CD4-positive, alpha-beta T cell treated with Interleukin-21 for 1 hour (primary cell): ENCODE measurements around the gene MAP3K14.

ENCODE experiments used
- DNase-seq: peaks from one replicate; pipeline ENCODE4 v3.0.0-alpha.2; 2020

The MAP3K14 gene

DNA sequence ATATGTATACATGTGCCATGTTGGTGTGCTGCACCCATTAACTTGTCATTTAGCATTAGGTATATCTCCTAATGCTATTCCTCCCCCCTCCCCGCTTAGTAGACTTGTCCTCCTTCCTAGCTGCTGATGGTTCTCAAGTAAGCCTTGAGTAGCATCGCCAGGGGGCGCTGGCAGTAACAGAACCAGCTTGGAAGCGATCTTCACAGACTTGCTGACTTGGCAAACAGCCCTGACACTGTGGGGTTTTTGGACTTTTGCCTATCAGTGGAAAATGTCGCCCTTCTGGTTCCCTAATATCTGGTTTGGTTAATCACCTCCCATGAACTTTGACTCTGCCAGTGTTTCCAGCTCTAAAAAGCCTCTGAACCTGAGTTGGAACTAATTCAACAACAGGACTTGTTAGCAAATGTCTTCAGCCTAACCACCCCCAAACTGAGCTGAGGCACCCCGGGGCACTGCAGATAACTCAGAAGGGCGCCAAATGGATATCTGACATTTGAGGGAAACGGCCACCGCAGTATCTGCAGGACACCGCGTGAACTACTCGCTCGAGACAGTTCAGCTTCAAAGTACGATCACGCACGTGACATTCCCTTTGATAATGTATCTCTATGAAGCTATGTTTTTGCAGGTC lies 39.5 kb downstream of the MAP3K14 start:
- peak; percentile 90 for DNase-seq

DNA sequence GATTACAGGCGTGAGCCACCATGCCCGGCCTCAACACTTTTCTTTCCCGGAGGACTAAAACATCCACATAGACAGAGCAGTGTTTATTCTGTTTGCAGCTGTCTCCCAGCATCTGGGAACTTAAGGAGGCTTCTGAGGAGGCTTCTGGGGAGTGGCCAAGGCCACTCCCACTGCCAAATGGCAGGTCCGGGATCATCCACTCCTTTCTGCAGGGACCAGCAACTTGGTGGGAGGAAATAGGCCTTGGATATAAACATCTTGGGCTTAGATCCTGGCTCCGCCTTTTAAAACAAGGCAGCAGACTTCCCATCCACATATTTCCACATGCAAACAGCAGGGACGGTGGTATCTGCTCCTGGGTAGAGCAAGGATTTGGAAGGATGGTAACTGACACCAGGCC lies 40.8 kb downstream of the MAP3K14 start:
- no peak for DNase-seq

DNA sequence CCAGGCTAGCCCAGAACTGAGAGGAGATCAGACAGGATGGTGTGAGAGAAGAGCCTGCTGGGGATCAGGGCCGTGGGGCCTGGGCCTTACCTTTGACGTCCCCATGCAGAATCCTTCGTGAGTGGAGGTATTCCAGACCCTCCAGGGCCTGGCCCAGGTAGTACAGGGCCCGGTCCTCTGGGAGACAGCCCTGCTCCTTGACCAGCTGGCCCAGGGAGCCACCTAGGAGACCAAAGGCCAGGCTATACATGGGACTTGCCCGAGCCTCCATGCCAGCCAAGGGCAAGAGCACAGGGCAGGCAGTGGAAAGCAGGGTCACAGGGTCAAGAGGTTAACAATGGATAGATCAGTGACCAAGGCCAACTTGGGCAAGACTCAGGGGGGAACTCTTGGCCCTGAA lies 42.8 kb downstream of the MAP3K14 start:
- no peak for DNase-seq

DNA sequence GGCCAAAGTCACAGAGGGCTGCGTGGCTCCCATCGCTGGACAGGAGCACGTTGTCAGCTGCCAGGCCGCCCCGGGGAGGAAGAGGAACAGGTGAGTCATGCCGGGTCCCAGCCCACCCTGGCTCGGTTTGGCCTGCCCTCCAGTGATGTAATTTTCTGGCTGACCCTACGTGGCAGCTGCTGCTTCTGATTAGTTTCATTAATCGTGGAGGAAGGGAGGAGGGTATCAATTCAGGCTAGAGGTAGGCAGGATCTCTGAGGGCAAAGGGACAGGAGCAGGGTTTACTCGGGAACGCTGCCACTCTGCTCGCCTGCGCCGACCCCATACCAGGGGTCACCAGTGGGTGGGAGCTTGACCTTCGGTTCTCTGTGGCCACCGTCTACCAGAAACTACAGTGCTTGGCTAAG lies 43.3 kb downstream of the MAP3K14 start:
- DNase-seq, result no peak

DNA sequence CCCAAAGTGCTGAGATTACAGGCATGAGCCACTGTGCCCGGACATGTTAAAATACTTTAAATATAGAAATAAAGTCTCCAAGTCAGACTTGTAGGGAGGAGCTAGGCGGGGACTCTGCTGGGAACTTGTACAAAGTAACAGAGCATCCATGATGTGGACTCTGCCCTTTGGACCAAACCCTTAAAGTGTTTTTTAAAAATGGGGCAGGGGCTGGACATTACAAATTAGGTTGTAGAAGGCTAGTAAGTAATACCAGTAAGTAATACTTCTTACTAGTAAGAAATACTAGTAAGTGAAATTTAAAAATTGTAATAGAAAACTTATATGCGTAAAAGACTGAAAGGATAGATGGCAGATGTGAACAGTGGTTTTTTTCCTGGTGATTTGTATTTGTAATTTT lies 45.2 kb downstream of the MAP3K14 start:
- DNase-seq, result no peak

DNA sequence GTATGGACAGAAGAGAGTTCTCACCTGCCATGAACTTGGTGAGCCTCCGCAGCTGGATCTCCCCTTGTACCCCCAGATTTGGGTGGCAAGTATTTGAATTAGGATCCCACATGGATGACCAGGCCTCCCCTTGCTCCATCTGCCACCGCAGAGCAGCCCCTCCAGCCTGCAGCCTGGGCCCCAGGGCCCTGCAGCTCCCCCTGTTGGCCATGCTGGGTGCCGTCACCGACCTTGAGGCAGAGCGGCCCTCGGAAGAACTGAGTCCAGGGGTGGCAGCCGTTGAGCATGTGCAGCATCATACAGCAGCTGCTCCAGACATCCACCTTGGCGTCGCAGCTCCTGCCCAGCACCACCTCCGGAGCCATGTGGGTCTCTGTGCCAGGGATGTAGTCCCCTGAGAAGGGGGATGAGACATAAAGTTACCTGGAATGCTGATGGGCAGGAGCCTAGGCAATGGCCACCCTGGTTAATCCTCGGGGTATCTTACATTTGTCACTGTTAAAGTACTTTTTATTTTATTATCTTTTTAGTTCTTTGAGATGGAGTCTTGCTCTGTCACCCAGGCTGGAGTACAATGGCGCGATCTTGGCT lies 45.9 kb downstream of the MAP3K14 start:
- peak; percentile 55 for DNase-seq

DNA sequence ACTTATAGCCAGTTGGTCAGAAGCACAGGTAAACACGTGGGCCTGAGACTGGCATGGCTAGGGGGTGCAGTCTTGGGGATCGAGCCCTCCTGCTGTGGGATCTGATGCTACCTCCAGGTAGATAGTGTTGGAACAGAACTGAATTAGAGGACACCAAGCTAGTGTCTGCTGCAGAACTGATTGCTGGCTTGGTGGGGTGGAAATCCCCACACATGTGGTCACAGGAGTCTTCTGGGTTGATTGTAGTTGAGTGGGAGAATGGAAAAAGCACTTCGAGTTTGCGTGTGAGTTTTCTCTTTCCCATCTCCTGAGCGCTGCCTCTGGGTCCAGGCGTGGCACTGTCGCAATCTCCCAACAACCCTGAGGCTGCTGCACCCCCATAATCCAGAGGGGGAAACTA lies 46.9 kb downstream of the MAP3K14 start:
- DNase-seq, result no peak

DNA sequence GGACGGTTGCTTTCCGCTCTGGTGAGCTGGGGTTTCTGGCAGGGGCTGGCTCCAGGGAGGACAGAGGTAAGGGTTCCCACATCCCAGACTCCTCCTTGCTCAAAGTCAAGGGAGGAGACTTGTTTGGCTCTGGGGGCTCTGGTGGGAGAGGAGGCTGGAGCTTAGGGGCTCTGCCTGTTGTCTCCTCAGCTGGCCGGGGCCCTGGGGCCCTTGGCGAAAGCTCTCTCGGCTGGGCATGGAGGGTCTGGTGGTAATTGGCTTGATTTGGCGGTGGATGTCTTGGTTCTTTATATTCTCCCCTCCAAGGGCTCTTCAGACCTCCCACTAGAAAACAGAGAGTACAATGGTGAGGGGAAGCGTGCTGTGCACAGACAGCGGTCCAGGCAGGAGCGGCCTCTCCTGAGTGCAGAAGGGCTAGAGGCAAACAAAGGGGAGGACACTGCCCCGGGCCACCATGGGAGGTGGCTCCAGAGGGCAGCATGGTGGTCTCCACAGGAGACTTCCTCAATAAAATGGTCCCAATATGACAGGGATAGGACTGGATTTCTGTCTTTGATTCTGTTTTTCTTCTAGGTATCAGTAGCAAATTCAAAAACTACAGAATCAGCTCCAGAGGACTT lies 49.3 kb downstream of the MAP3K14 start:
- no peak for DNase-seq

DNA sequence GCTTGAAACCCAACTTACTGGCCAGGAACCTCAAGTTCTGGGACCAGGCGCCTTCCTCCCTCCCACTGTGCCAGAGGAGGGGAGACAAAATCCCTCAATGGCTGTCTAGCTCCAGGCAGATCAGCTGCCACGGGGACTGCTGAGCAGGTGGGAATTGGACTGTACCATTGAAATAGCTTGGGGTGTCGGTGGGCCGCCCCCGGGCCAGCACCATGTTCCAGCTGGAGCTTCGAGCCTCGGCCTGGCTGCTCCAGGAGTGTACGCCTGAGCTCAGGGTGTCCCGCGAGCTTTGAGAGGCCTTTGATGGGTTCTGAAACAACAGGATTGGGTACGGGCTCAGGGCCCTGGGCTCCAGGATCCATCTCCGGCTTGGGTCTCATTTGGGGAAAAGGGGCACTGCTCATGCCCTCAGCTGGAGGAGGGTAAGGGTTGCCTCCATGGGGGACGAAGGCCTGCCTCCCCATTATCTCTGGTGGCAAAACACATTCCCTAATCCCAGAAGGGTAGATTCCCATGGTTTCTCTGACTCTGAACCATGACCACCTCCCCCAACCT lies 50.4 kb downstream of the MAP3K14 start:
- no peak for DNase-seq

DNA sequence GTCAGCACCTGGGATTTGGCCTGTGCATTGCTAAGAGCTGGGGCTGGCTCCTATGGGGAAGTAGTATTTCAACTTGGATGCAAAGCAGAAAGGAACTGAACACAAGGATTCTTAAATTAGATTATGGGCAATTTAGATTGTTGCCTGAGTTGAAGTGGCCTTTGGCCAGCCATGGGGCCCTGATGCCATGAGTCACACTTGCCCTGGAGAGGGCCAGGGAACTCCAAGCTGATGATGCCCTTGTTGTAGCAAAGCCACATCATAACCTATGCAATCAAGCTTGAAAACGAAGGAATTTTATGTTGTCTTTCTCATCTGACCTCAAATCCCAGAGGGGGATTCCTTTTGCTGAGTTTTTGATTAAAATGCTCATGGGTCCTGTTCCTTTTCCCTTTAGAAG lies 51.0 kb downstream of the MAP3K14 start:
- DNase-seq, result no peak

DNA sequence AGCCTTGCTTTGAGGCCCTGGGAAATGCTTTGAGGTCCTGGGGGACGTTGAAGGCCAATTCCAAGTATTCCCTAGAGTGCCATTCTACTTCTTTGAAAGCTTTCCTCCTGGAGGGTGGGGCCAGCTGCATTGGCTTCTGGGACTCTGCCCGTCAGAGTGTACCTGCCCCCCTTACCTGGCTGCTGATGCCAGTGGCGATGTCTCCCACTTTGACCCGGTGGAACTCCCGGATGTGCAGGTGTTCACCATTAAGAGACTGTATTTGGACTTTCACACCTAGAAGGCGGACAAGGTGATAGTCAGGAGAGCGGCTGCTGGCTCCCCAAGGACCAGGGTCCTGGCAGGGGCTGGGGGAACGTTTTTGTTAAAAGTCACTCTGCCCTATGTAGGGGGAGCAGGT lies 51.8 kb downstream of the MAP3K14 start:
- DNase-seq, result no peak

DNA sequence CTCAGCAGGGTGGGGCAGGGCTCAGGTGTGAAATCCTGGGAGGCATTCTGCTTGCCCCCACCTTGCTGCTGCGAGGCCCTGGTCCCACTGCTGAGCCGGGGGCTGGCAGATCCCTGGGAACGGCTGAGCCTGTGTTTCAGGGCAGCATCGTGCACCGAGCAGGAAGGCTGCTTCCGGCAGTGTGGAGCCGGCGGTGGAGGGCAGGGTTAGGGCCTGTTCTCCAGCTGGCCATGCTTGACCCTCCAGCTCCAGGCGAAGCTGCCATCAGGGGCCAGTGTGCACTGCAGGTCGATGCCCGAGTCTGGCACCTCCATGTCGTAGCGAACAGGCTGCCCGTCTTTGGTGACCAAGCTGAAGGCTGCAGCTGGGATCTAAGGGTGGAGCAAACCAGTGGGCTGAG lies 52.4 kb downstream of the MAP3K14 start:
- DNase-seq, result no peak

DNA sequence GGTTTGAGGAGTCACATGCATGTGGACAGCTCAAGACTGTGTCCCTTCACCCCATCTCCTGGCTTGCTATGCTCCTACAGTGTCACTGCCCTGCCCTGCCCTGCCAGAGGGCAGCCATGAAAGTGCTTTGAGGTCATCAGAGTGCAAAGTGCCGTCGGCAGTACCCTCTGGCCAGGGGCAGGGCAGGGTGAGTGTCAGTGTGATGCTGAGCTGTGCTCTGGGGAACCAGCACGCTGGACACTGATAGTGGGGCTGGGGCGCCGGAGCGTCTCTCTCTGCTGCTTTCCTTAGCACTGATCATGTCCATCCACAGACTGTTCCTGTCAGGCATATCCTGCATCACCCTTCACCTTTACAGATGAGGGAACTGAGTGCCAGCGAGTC lies 53.4 kb downstream of the MAP3K14 start:
- no peak for DNase-seq

DNA sequence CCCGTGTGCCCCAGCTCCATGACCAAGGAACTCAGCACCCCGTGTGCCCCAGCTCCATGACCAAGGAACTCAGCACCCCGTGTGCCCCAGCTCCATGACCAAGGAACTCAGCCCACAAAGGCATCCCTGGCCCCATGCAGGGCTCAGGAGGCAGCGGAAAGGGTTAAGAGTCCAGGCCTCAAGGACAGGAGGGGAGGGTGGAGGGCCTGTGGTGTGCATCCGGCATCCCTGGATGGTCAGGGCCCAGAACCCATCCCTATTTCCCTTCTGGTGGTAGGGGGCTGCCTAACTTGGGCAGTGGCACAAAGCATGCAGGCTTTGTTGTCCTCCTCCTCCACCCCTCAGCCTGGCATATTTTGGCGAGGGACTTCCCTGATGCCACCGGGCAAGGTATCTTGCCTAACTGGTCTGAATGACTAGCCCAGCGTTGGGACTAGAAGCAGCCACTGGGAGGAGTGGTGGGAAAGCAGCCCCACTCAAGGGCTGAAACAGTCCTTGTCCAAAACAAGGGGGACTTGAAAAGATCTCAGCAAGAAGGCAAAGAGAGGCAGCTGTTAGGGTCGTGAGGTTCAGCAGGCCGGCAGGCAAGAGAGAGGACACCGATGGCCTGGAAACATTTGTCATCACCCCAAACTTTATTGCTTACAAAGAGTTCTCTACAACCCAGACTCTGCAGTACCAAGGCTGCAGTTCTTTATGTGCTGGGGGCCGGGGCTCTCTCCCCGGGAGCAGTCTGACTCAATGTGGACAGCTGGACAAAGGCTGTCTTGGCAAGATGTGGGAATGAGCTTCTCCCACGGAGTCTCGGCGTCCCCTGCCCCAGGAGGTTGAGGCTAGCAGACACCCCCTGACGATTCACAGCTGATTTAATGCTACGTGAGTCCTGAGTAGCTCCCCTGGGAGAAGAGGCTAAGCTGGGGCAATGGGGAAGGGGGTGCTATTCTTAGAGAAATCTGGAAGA lies 54.0 kb downstream of the MAP3K14 start:
- DNase-seq, result no peak

DNA sequence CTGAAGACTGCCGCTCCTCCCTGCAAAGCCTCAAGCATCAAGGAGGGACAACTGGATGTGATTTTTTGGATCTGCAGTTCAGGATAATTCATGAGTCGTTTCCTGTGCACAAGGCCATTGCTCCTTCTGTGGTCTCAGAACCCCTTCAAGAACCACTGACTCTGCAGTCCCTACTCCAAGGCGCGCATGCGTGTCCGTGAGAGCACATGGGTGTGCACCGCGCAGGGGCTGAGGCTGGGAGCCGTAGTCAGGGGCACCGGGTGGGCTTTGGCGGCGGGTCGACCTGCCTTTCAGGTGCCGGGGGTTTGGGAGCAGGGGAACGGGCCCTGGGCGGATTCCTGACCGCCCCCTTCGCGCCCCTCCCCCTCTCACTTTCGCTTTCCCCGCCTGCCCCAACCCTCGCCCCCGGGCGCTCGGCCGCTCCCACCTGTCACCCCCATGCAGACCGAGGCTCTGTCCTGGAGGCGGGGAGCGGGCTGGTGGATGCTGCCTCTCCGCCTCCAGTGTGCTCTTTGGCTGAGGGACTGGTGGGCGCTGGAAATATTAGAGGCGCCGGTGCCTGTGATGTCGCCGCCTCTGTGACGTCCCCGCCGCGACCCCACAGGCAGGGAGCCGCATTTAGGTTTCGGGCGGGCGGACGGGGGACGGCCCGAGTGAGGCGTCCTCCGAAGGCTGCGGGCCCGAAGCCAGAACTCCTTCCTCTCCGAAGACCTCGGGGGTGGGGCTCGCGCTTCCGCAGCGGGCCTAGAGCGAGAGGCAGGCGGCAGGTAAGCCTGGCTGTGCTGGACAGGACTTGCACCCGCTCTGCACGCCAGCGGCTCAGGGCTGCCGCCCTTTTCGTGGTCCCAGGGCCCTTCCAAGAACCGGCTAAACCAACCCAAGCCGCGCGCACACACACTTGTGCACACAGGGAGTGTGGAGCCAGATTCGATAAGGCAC lies 55.0 kb downstream of the MAP3K14 start, which contains the start of gene SPATA32:
Gene SPATA32 (minus strand): TSS at position 518 of the 939 bp plus-strand sequence. CDS start 78 bp downstream, at position 440.
- peak; percentile 62 for DNase-seq

DNA sequence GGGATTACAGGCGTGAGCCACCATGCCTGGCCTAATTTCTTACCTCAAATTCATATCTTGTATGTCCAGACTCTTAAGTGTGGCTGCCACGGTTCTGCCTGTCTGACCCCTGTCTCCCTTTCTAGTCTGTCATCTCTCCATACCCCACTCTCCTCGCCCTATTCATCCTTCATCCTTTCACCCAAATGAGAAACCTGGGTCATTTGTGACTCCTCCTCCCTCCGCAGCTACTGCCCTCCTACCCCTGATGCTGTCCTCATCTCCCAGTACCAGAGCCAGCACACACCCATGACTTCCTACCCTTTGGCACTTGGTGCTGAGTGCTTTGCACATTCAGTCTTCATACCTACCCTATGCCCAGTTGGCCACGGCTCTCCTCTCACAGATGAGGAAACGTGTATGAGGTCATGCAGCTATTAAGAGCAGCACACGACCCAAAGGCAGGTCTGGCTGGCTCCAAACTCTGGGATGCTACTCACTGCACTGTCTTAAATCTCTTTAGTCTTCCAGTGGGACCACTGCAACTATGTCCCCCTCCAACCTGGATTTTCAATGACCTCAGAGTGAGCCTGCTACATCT lies 56.5 kb downstream of the MAP3K14 start:
- no peak for DNase-seq

DNA sequence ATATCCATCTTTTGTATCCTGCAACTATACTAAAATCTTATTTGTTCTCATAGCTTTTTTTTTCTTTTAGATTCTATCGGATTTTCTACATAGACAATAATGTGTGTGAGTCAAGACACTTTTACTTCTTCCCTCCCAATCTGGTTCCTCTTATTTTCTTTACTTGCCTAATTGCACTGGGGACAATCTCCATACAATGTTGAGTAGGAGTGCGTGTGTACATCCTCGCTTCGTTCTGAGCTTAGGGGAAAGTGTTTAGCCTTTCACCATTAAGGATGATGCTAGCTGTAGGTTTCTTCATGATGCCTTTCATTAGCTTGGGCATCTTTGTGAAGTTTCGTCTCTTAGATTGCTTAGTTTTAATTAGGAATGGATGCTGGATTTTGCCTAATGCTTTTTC lies 57.8 kb downstream of the MAP3K14 start:
- no peak for DNase-seq

DNA sequence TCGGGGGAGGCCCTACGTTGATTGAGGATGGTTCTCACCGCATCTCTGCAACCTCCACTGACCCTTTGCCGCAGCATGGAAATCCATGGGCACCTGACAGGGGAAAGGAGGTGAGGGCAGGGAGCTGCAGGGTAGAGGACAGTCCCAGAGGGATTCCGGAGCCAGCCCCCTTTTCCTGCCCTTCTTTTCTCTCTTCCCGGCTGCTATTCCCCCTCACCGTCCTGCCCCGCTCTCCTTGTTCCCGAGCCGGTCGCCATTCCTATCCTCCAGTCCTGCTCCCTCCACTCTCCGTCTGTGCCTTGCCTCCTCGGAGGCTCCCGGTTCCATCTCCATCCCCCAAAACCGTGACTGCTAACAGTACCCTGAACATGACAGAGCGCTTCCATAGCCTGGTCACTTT lies 59.7 kb downstream of the MAP3K14 start:
- no peak for DNase-seq

DNA sequence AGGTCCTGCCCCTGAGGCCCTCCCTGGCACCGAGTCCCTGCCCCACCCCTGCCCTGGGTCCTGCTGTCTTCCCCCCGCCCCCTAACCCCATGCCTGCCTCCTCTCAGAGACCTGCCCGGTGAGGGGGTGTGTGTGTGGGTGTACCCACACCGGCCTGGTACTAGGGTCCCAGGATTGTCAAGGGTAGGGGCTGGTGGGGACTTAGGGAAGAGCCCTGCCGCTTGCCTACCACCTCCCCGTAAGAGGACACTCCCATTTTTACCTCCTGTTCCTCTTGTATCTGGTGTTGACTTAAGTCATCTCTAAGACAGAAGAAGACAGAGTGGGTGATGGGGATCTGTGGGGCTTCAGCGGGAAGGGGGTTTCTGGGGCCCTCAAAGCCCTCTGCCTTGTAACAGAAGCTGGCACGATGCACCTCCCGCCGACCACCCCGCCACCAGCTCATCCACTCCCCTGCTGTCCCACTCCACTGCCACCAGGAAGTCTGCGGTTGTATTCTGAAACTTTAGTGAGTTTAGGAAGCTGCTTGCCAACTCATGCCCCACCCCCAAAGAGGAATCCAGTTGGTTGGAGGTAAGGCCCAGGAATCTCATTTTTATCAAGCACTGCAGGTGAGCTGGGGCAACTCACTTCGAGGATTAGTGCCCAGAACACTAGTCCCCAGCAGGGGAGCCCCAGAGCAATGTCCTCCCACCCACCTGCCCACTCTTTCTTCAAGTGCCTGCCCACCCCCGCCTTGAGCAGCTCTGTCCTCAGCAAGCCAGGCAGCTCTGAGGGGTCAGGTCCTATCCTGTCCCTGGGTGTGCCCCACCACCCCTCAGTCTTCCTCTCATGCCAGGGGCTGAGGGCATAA lies 60.5 kb downstream of the MAP3K14 start:
- DNase-seq, result no peak

DNA sequence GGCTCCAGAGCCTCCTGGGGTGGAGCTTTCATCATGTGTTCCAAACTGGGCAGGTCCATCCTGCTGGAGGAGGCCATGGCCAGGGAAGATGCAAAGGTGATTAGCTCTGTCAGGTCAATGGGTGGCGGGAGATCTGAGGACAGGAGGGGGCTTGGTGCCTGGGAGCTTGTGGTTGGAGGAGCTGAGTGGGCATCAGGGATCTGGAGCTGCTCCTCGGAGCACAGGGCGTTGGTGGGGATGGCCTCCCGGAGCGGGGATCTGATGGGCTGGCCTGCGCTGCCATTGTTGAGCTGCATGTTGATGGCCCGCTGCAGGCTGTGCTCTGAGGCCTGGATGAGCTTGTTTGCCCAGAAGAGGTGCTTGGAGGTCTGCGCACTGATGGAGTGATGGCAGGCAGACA lies 61.5 kb downstream of the MAP3K14 start:
- DNase-seq, result no peak

DNA sequence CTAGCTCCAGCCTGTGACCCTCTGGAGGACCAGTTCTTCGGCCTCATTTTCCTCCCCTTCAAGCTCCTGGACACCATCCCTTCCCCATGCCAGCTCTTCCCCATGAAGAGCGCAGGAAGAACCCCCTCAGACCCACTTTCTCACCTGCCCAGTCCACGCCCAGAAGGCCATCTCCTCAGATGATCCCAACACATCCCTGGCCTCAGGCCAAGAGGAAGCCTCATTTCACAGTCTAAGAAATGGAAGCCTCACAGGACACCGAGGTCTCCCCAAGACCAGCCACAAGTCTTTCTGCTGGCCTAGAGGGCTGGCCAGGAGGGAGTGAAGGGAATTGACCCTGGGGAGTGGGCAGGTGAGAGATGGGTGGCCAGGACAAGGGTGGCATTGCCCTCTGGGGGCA lies 62.9 kb downstream of the MAP3K14 start:
- no peak for DNase-seq
